ENCODE results near the gene SLC27A4. TPM values are rescaled to one million over a fixed set of nuclear protein-coding genes. Genes with fewer than 3 reads are reported as not detected.

SLC27A4 gene
- total RNA-seq, 1 donor from 2014 or later, result 28.0 TPM

GRCh38 chr9:128394379-128395168 lies 54.2 kb downstream of the SLC27A4 start:
- no peaks in the 10 kb centered on the region for H3K9me3 ChIP-seq
- H3K27ac ChIP-seq, result no peak overlapping the region
- no peak for DNase-seq (ENCODE audit: extremely low spot score in 2 of 2)
- no peaks in the 10 kb centered on the region for H3K27me3 ChIP-seq
- intact Hi-C loops (cut with DNase I), result no loop called here
- H3K4me1 ChIP-seq, result no peaks in the 10 kb centered on the region
- TF ChIP-seq POLR2A (IDR thresholded peaks at IDR 0.05), result no peak
- H3K36me3 ChIP-seq, result peaks cover 0 to 15% of the 10 kb centered on the region in 2 donors
- H3K4me3 ChIP-seq, result no peak overlapping the region

- Histone ChIP-seq H3K9me3 (no peaks in the 10 kb centered on the region), H3K4me1 (no peaks in the 10 kb centered on the region), H3K36me3 (peaks cover 0 to 8% of the 10 kb centered on the region in 2 donors), H3K27ac (no peak overlapping the region), H3K27me3 (no peaks in the 10 kb centered on the region), H3K4me3 (peak overlapping the region in 1 of 2 donors; percentile 16)
- no peak for DNase-seq (ENCODE audit: extremely low spot score in 2 of 2)
- intact Hi-C loops (cut with DNase I), result no loop called here
- TF ChIP-seq CTCF (IDR thresholded peaks at IDR 0.05), result no peak
- no peak for TF ChIP-seq POLR2A (IDR thresholded peaks at IDR 0.05)
- no peak for TF ChIP-seq POLR2AphosphoS5 (IDR thresholded peaks at IDR 0.05; ENCODE audit: insufficient read depth in 1 of 2, low read depth in 1 of 2)
Observed at GRCh38 chr9:128396970-128397613, 56.8 kb downstream of the SLC27A4 start.

GRCh38 chr9:128397831-128398230 lies 57.5 kb downstream of the SLC27A4 start:
- Histone ChIP-seq H3K4me3 (no peak overlapping the region), H3K9me3 (no peaks in the 10 kb centered on the region), H3K27me3 (no peaks in the 10 kb centered on the region), H3K4me1 (no peaks in the 10 kb centered on the region), H3K36me3 (peaks cover 0 to under 1% of the 10 kb centered on the region in 2 donors), H3K27ac (no peak overlapping the region)
- DNase-seq (ENCODE audit: extremely low spot score in 2 of 2), result no peak
- TF ChIP-seq CTCF (IDR thresholded peaks at IDR 0.05), result no peak
- TF ChIP-seq POLR2A (IDR thresholded peaks at IDR 0.05), result no peak
- TF ChIP-seq POLR2AphosphoS5 (IDR thresholded peaks at IDR 0.05; ENCODE audit: insufficient read depth in 1 of 2, low read depth in 1 of 2), result no peak
- intact Hi-C loops (cut with DNase I), result no loop called here

- Histone ChIP-seq H3K9me3 (no peaks in the 10 kb centered on the region), H3K4me1 (no peaks in the 10 kb centered on the region), H3K4me3 (no peak overlapping the region), H3K27ac (no peak overlapping the region), H3K27me3 (no peaks in the 10 kb centered on the region), H3K36me3 (no peaks in the 10 kb centered on the region)
- intact Hi-C loops (cut with DNase I), result no loop called here
- no peak for TF ChIP-seq POLR2AphosphoS5 (IDR thresholded peaks at IDR 0.05; ENCODE audit: insufficient read depth in 1 of 2, low read depth in 1 of 2)
- TF ChIP-seq POLR2A (IDR thresholded peaks at IDR 0.05), result no peak
- TF ChIP-seq CTCF (IDR thresholded peaks at IDR 0.05), result no peak
- DNase-seq (ENCODE audit: extremely low spot score in 2 of 2), result no peak
Observed at GRCh38 chr9:128399861-128400260, 59.5 kb downstream of the SLC27A4 start.

GRCh38 chr9:128404560-128404959 lies 64.2 kb downstream of the SLC27A4 start:
- Histone ChIP-seq H3K27ac (no peak overlapping the region), H3K9me3 (no peaks in the 10 kb centered on the region), H3K36me3 (no peaks in the 10 kb centered on the region), H3K4me3 (no peak overlapping the region), H3K4me1 (no peaks in the 10 kb centered on the region), H3K27me3 (no peaks in the 10 kb centered on the region)
- no peak for DNase-seq (ENCODE audit: extremely low spot score in 2 of 2)
- intact Hi-C loops (cut with DNase I), result no loop called here
- no peak for TF ChIP-seq POLR2AphosphoS5 (IDR thresholded peaks at IDR 0.05; ENCODE audit: insufficient read depth in 1 of 2, low read depth in 1 of 2)
- TF ChIP-seq POLR2A (IDR thresholded peaks at IDR 0.05), result no peak
- no peak for TF ChIP-seq CTCF (IDR thresholded peaks at IDR 0.05)

Data from vagina (tissue), 2 donors.